ENCODE measurements around the gene LIFR. TPM values are rescaled to one million over a fixed set of nuclear protein-coding genes. Genes with fewer than 3 reads are reported as not detected.

LIFR gene
- total RNA-seq, 1 experiment from 2014 or later = 10.4 TPM

DNA sequence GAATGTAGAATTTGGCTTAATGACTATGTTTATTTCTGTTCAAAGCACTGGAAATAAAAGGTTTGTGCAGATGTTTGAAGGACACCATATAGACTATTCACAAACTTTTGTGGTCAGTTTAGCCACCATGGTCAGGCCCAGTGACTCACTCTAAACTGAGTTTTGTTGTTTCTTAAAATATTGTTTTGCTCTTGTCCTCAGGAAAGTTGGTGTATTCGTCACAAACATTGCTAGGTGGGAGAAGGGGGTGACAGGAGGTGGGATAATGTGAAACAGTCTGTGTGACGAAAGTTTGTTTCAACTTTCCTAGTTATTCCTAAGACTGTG, 35.0 kb upstream of the LIFR start:
- H3K79me2 ChIP-seq (ENCODE audit: low read length) = no peaks in the 10 kb centered on the region
- intact Hi-C loops (cut with micrococcal nuclease) = no loop called here
- no peaks in the 10 kb centered on the region; the same call in 1 of the 2 replicates for H3K9me2 ChIP-seq (replicated peaks; ENCODE audit: low read length)
- no peaks in the 10 kb centered on the region for H3K27me3 ChIP-seq (ENCODE audit: low read length)
- H3K4me3 ChIP-seq (ENCODE audit: low read length) = no peak overlapping the region
- H4K20me1 ChIP-seq (ENCODE audit: low read length) = no peaks in the 10 kb centered on the region
- no peak overlapping the region for H3K27ac ChIP-seq (ENCODE audit: low read length)
- ATAC-seq = no peak
- H3F3A ChIP-seq (ENCODE audit: low read length, unreplicated experiment) = no peaks in the 10 kb centered on the region
- H3K4me1 ChIP-seq (ENCODE audit: insufficient read depth, low read length) = 0 out of 2 replicates have a peak, but pooled peaks cover 11% of the 10 kb centered on the region
- no peak for TF ChIP-seq EZH2 (IDR thresholded peaks at IDR 0.05; ENCODE audit: low read length, unreplicated experiment)
- TF ChIP-seq, protein P1, sequence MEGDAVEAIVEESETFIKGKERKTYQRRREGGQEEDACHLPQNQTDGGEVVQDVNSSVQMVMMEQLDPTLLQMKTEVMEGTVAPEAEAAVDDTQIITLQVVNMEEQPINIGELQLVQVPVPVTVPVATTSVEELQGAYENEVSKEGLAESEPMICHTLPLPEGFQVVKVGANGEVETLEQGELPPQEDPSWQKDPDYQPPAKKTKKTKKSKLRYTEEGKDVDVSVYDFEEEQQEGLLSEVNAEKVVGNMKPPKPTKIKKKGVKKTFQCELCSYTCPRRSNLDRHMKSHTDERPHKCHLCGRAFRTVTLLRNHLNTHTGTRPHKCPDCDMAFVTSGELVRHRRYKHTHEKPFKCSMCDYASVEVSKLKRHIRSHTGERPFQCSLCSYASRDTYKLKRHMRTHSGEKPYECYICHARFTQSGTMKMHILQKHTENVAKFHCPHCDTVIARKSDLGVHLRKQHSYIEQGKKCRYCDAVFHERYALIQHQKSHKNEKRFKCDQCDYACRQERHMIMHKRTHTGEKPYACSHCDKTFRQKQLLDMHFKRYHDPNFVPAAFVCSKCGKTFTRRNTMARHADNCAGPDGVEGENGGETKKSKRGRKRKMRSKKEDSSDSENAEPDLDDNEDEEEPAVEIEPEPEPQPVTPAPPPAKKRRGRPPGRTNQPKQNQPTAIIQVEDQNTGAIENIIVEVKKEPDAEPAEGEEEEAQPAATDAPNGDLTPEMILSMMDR (conservative IDR thresholded peaks at IDR 0.05; ENCODE audit: low read depth, low read length) = no peak
- no peak for TF ChIP-seq EZH2phosphoT487 (IDR thresholded peaks at IDR 0.05; ENCODE audit: borderline replicate concordance, low read length)
- ChIA-PET POLR2A (ENCODE audit: unreplicated experiment) (no interaction called here), CTCF (no interaction called here)
- H3K9ac ChIP-seq (ENCODE audit: low read length) = no peak overlapping the region
- no TSS peak for BruUV-seq (replicated peaks)
- H2AFZ ChIP-seq (ENCODE audit: low read length) = no peak overlapping the region
- H3K9me3 ChIP-seq (ENCODE audit: low read length) = no peaks in the 10 kb centered on the region
- no peaks in the 10 kb centered on the region for H3K36me3 ChIP-seq (ENCODE audit: low read depth, low read length)
- DNase-seq = no peak
- no peak overlapping the region for H3K4me2 ChIP-seq (ENCODE audit: low read length)

DNA sequence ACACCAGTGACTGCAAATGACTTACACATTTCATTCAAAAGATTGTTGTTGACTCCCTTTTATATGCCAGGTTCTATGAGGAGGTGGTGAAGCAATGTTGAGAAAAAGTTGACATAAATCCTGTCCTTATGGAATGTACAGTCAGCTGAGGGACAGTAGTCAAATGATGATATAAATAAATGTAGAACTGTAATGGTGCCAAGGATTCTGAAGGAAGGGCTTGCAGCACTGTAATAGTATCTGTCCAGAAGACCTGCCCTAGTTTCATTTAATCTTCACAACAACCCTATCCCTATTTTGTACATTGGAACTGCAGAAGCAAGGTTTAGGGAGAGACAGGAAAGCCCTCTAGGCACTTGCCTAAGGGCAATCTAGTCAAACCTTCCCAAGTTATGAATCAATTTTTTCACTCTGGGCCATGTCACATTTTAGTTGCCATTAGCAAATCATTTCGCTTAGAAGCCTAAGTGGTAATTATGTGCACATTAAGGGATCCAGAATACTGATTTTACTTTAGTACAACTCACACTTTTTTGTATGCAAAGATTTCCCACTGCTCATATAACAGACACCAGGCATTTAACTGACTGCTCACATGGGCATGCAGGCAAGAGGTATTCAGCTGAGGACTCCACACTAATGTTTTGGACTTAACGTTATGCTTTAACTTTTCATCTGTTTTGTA, 34.5 kb upstream of the LIFR start:
- Histone ChIP-seq H3F3A (ENCODE audit: low read length, unreplicated experiment) (no peaks in the 10 kb centered on the region), H3K27me3 (ENCODE audit: low read length) (no peaks in the 10 kb centered on the region), H2AFZ (ENCODE audit: low read length) (no peak overlapping the region), H4K20me1 (ENCODE audit: low read length) (no peaks in the 10 kb centered on the region), H3K9me3 (ENCODE audit: low read length) (no peaks in the 10 kb centered on the region), H3K9me2 (replicated peaks; ENCODE audit: low read length) (no peaks in the 10 kb centered on the region; the same call in 1 of the 2 replicates), H3K36me3 (ENCODE audit: low read depth, low read length) (no peaks in the 10 kb centered on the region), H3K79me2 (ENCODE audit: low read length) (no peaks in the 10 kb centered on the region), H3K4me2 (ENCODE audit: low read length) (no peak overlapping the region), H3K4me1 (ENCODE audit: insufficient read depth, low read length) (0 out of 2 replicates have a peak, but pooled peaks cover 6% of the 10 kb centered on the region), H3K27ac (ENCODE audit: low read length) (no peak overlapping the region), H3K9ac (ENCODE audit: low read length) (no peak overlapping the region), H3K4me3 (ENCODE audit: low read length) (no peak overlapping the region)
- TF ChIP-seq, protein P1 (conservative IDR thresholded peaks at IDR 0.05; ENCODE audit: low read depth, low read length) = no peak
- TF ChIP-seq EZH2phosphoT487 (IDR thresholded peaks at IDR 0.05; ENCODE audit: borderline replicate concordance, low read length) (no peak), EZH2 (IDR thresholded peaks at IDR 0.05; ENCODE audit: low read length, unreplicated experiment) (no peak)
- intact Hi-C loops (cut with micrococcal nuclease) = no loop called here
- ChIA-PET POLR2A (ENCODE audit: unreplicated experiment) (interaction anchor here (0.6 kb wide), 1 partner anchor 640 kb away, joined by 3 read pairs; no protein-coding TSS in a partner anchor), CTCF (no interaction called here)
- no TSS peak for BruUV-seq (replicated peaks)
- DNase-seq (no peak), ATAC-seq (no peak)

GRCh38 chr5:38589629-38590028, 33.2 kb upstream of the LIFR start:
- Histone ChIP-seq H2AFZ (ENCODE audit: low read length) (no peak overlapping the region), H3K9me2 (replicated peaks; ENCODE audit: low read length) (no peaks in the 10 kb centered on the region; the same call in 1 of the 2 replicates), H3K79me2 (ENCODE audit: low read length) (no peaks in the 10 kb centered on the region), H3K27ac (ENCODE audit: low read length) (no peak overlapping the region), H3K9me3 (ENCODE audit: low read length) (no peaks in the 10 kb centered on the region), H3K4me2 (ENCODE audit: low read length) (no peak overlapping the region), H3F3A (ENCODE audit: low read length, unreplicated experiment) (no peaks in the 10 kb centered on the region), H3K4me1 (ENCODE audit: insufficient read depth, low read length) (no peaks in the 10 kb centered on the region), H3K4me3 (ENCODE audit: low read length) (no peak overlapping the region), H3K27me3 (ENCODE audit: low read length) (no peaks in the 10 kb centered on the region), H3K36me3 (ENCODE audit: low read depth, low read length) (no peaks in the 10 kb centered on the region), H4K20me1 (ENCODE audit: low read length) (no peaks in the 10 kb centered on the region), H3K9ac (ENCODE audit: low read length) (no peak overlapping the region)
- CTCF ChIA-PET = no interaction called here
- DNase-seq (no peak), ATAC-seq (no peak)
- TF ChIP-seq, protein P1 (conservative IDR thresholded peaks at IDR 0.05; ENCODE audit: low read depth, low read length) = no peak
- no peak for TF ChIP-seq EZH2 (IDR thresholded peaks at IDR 0.05; ENCODE audit: low read length, unreplicated experiment)
- no peak for TF ChIP-seq EZH2phosphoT487 (IDR thresholded peaks at IDR 0.05; ENCODE audit: borderline replicate concordance, low read length)
- no TSS peak for BruUV-seq (replicated peaks)
- POLR2A ChIA-PET (ENCODE audit: unreplicated experiment) = no interaction called here
- intact Hi-C loops (cut with micrococcal nuclease) = no loop called here

Data from PC-3 (cell line).